NCI-H1930 (cell line): Measurements from ENCODE around the gene MEF2B.
"Not testable (repeated sequence)": the region's sequence is repeated elsewhere in the genome, so short reads cannot be mapped to it uniquely, and the experiment has no call there.

Source experiments
- DNase-seq, 2 experiments: peaks; one replicate each; lab custom pipeline; 2025; lab: John Stamatoyannopoulos, UW

MEF2B gene

DNA sequence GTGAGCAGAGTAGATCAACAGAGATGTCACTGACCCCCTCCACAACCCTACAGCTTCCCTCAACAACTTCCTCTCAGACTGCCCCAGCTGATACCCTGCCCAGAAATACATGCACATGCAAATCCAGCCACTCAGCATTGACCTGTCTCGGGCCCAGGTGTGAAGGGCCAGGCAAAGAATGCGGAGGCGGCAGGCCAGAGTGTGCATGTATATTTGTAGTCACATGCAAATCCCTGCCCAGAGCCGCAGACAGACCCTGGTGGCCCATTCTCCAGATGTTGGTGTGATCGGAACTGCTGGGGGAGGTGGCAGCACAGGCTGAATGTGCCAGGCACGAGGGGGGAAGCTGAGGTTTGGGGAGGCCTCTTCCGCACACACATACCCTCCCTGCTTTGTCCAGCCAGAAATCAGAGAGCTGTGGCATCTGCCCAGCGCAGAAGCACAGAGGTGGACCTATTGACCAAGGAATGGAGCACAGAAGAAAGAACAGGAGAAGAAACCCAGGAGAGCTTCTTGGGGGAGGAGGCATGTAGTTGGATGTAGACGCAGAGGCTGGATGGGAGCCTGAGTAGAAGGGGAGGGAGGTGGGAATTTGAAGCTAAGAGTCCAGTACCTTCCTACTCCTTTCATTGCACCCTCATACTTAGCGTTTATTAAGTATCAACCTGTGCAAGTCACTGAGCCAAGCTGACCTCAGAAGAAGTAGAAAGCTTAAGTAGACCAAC is 14.4 kb downstream of the MEF2B start:
- no peak for DNase-seq

DNA sequence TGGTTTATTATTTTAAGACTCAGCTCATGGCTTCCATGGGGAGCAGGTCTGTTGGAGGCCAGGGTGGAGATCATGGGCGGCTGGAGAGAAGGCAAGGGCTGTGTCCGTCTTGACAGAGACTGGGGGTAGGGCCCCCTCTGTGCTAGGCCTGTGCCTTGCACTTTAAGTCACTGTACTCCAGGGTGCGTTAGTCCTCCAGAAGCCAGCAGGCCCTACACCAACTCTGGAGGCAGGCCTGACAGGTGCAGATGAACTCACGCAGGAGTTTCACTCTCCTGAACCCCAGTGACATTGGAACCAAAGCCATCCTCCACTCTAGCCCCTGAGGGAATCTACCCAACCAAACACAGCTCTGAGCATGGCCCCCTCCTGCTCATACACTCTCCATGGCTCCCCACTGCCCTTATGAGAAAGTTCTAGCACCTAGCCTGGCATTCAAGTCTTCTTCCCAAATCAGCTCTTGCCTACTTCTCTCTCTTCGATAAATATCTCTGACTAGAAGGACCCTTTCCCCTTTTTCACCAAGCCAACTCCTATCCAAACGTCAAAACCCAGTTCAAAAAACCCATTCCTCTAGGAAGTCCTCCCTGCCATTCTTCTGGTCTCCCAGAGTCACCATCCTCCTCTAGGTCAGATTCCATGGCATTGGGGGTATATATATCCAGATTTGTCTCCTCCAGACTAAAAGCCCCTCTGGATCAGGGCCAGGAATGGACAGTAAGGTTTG is 15.1 kb downstream of the MEF2B start:
- DNase-seq, result no peak

DNA sequence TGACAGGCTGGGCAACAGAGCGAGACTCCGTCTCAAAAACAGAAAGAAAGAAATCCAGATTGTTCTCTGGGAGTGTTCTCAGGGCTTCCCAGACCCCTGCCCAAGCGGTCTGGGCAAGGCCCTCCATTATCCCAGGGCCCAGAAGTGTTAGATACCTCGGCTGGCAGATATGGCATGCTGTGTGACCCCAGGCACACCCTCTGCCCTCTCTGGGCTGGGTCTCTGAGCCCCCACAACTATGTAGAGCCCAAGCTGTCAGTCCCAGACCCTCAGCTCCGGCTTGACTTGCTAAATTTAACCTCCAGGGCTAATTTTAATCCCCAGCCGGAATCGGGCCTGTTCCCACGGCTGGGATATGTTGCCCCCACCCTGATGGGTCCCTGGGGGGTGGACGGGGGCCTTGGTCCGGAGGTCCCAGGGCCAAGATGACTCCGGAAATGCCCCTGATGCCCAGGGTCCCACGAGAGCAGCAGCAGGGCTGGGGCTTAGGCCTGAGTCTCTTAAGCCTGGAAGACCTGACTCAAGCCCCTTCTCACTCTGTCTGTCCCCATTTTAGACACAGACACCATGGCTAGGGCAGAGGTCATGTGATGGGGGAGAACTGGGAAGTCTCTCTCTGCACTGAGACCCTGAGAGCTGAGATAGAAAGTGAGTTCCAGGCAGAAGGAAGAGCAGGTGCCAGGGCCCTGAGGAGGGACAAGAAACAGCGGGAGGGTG is 17.2 kb downstream of the MEF2B start:
- no peak for DNase-seq

DNA sequence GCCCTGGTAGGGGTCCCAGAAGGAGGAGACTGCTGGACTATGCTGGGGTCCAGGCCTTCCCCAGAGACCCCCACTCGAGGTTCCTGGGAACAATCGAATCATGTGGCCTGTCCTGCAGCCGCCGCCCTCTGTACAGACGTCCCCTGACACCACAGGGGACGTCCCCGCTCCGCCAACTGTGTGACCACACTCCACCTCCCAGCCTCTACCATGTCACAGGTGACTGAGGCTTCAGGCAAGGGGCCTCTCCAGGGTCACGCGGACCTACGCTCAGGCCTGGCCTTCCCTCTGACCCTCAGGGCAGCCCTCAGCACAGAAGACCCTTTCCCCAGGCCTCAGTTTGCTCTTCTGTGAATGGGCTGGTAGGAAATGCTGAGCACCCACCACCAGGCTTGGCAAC is 18.6 kb downstream of the MEF2B start:
- DNase-seq, result no peak

DNA sequence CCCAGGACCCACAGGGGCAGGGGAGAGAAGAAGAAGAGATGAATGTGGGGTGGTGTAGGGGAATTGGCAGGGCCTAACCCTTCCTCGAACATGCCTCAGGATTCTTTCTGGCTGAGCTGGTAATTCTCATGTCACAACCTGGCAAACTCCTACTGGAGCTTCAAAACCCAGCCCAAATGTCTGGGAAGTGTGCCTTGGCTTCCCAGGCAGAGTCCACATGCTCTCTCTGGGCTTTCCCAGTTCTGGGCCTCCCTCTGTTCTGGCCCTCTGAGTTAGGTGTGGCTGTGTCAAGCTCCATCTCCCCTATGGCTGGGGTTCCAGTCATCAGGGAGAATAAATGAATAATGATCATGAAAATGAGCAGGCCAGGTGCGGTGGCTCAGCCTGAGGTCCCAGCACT is 20.6 kb downstream of the MEF2B start:
- DNase-seq, result no peak

DNA sequence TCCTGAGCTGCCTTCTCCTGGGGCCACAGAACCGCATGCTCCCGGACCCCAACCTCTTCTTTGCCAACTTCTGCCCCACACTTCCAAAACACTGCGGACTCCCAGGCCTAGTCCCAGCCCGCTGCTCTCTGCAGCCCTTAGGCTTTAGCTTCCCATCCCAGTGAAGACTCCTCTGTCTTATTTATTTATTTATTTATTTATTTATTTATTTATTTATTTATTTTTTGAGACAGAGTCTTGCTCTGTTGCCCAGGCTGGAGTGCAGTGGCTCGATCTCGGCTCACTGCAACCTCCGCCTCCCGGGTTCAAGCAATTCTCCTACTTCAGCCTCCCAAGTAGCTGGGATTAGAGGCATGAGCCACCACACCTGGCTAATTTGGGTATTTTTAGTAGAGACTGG is 21.6 kb downstream of the MEF2B start:
- not testable (repeated sequence) for DNase-seq

DNA sequence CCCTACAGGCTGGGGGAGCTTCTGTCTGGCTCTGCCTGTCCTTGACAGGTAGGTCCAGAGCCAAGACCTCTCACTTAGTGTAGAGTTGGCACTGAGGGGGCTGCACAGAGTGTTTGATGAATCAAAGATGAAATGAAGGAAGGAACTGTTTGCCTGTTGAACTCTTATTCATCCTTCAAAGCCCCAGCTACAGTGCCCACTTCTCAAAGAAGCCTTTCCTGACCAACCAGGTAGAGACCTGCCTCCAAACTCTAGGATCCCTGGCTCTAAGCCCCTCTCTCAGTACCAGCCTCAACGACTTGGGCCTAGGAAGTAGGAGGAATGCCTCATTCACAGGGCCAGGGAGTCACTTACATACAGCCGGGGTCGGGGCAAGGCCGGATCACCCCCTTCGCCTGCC is 22.7 kb downstream of the MEF2B start:
- DNase-seq, result no peak

DNA sequence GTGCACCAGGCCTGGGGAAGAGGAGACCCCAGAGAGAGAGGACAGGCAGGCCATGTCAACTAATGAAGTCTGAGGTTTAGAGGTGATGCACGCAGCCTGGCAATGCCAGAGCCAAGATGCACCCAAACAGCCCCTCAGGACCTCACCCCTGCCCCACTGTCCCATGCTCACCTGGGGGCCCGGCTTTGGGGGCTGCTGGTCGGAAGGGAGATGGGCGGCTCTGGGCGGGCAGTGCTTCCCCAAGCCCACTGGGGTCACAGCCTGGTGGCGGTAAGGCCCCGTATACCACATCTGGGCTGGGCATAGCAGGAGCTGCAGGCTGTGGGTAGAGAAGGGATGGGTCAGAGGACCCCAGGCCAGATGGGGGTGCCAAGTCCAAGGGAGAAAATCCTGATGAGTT is 23.2 kb downstream of the MEF2B start:
- no peak for DNase-seq

DNA sequence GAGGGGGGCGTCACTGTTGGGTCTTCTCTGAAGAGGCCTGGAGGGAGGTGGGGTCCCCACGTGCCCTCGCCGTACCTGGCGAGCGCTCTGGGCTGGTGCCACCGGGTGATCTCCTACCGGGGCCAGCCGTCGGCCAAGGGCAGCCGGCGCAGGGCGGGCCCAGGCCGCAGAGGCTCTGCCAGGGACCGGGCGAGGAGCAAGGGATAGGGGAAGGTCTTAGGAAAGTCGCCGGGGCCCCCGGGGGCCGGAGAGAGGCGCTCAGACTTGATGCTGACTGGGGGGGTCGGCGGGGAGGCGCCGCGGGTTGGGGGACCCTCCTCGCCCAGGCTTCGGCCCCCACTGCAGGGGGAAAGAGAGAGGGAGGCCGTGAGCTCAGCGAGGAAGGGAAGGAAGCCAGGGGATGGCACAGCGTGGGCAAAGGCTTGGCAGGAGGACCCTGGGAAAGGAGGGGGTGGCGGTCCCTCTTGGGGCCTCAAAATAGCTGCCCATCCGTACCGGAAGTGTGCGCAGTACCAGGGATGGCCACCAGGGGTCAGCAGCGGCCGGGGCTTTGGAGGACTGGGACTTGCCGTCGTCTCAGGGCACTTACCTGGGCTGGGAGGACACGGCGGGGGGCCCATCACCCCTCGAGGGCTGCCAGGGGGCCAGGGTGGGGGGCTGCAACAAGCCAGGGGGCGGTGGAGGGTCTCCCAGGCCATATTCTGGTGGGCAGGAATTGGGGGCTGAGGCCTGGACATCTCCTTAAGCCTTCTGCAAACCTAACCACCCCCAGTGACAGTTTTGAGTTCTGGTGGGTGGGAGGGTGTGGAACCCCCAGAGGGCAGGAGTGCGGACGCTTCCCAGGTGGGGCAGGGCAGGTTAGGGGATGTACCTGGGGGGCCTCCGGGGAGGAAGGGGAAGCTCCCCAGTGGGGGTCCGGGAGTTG is 24.1 kb downstream of the MEF2B start:
- peak in 1 of 2 experiments; percentile 35 for DNase-seq

DNA sequence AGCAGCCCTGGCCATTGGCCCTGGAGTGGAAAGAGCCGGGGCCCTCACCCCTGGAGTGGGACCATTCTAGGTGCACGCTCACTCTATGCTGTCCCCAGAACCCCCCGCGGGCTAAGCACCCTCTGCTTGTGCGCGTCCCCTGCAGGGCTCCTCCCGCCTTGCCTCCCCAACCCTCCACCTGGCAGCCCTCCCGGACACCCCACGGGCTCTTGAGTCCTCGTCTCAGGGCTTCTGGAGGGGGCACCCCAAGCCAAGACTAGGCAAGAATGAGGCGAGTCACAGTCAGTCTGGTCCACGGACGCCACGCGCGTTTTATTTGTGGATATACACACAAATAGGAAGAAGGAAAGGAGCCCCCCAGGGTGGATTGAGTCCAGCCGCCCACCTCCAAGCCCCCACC is 24.8 kb downstream of the MEF2B start:
- DNase-seq, result no peak

DNA sequence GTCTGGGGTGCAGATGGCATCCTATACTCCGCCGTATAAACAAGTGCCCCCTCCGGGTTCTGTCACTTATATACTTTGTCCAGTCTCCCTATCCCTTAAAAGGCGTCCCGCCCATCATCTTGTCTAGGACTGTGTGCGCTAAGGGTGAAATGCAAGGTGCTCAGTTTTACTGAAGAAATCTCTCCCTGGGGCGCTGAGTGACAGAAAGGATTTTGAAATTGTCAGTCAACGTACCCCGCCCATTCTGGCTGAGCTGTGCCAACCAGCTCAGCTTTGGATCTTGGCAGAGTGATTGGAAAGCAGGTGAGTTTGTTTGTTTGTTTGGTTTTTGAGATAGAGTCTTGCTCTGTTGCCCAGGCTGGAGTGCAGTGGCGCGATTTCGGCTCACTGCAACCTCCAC is 27.7 kb downstream of the MEF2B start:
- no peak for DNase-seq

DNA sequence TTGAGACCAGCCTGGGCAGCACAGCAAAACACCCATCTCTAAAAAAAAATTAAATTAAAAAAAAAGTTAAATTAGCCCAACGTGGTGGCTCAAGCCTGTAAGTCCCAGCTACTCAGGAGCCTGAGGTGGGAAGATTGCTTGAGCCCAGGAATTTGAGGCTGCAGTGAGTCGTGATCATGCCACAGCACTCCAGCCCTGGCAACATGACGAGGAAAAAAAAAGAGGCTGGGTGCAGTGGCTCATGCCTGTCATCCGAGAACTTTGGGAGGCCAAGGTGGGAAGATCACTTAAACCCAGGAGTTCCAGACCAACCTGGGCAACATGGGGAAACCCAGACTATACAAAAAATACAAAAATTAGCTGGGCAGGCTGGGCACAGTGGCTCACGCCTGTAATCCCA is 29.6 kb downstream of the MEF2B start:
- DNase-seq, result no peak

DNA sequence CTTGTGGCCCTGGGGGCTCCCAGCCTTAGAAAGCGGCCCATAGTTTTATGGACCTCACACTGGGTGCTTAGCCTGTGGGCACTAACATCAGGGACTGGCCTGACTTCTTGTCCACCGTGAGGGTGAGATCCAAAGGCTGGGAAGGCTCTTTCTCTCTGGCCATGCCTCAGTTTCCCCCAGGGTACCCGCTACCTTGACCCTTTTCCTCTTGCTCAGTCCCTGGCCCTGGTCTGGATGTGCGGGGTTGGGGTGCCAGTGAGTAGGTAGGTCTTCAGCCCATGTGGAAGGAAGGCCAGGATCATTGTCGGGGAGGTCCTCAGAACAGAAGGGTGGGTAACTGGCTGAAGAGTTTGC is 30.2 kb downstream of the MEF2B start:
- no peak for DNase-seq

DNA sequence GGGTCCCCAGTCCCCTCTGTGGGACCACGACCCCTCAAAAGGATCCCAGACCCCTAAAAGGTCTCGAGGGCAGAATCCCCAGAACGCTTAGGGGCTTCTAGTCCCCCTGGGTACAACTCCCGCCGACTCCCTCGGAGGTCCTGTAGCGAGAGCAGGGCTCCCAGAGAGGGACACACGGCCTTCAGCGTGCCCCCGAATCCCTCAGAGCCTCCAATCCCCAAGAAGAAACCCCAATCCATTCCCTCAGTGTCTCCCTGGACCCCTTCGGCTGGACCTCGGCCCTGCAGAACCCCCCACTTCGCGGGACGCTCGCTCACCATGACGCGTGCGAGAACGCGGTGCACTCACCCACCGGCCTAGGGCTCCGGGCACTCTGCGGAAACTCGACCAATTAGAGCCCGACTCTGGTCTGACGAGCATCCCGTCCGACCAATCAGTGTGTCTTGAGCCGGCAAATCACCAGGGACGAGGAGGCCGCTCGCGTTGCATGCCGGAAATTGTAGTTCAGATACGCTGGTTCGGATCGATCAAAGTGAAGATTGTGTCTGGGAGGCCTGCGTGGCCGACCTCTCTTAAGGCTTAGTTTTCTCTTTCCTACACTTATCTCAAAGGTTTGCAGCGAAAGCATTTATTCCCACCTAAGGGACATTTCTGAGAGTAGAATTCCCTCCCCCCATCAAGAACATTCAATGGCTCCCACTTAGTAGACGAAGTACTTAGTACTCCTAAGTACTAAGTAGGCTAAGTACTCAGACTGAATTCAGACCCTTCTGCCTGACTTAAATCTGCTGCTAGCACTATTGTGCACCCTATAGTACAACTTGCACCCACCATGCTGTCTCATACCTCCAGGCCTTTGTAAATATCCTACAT is 31.7 kb downstream of the MEF2B start, which contains the start of gene TMEM161A:
Gene TMEM161A, minus strand, starts transcription at position 370 of the 873 bp plus-strand sequence. Its CDS starts 50 bp downstream, at position 320.
- DNase-seq, result peak; percentile 88

DNA sequence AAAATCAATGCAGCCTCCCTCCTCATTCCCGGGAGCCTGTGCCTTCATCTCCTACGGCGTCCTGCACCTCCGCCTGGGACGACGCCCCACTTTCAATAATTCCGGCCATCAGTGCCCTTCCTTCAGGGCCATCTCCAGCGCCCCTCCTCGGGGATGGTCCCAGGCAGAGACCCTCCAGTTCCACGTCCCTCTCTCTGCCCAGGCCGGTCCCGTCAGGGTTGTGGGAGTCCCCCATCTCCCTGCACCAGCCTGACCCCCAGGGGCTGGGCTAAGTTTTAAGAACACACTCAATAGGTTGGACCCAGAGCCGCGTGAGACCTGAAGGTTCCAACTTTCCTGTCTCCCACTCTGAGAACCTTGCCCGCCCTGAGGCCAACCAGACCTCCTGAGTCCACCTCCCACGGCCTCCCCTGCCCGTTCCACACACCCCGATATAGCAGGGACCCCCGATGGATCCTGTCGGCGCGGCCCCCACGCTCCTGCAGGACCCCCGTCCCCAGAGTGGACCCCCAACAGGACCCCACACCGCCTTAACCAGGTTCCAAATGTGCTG is 32.4 kb downstream of the MEF2B start:
- no peak for DNase-seq

DNA sequence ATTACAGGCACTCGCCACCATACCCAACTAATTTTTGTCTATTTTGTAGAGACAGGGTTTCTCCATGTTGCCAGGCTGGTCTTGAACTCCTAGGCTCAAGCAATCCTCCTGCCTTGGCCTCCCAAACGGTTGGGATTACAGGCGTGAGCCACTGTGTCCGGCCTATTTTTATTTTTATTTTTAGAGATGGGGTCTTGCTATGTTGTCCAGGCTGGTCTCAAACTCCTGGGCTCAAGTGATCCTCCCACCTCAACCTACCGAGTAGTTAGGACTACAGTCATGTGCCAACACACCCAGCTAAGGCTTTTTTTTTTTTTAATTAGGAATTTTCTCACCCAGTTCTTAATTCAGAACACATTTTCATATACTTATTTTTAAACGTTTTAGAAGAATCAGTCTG is 34.4 kb downstream of the MEF2B start:
- DNase-seq, result not testable (repeated sequence)

DNA sequence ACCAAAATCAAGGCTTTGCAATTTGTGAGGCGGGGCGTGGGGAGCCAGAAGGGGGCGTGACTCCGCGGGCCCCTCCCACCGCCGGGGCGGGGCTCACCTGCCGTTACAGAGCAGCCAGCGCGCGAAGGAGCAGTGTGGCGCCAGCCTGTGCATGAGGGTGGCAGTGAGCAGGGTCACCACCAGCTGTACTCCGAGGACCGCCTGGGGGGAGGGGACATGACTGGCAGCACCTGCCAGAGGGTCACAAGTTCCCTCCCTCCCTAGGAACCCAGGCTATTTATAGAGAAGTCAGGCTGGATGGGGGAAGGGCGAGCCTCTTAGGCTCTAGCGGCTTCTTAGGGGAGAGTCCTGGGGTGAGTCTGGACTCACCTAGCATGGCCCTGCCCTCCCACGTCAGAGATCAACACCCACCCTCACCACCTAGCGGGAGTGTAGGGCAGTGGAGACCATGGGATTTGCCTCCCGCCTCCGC is 35.3 kb downstream of the MEF2B start:
- no peak for DNase-seq

DNA sequence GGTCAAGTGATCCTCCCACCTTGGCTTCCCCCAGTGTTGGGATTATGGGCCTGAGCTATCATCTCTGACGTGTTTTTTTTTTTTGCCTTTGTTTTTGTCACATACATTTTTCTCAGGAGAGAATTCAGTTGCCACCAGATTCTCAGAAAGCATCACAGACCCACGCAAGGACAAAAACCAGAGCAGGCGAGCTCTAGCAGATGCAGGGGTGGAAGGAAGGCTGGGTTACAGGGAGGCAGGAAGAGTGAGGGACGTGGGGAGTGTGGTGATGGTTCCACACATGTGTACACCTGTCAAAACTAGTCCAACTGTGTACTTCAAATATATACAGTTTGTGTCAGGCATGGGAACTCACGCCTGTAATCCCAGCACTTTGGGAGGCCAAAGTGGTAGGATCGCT is 36.1 kb downstream of the MEF2B start:
- DNase-seq, result no peak

DNA sequence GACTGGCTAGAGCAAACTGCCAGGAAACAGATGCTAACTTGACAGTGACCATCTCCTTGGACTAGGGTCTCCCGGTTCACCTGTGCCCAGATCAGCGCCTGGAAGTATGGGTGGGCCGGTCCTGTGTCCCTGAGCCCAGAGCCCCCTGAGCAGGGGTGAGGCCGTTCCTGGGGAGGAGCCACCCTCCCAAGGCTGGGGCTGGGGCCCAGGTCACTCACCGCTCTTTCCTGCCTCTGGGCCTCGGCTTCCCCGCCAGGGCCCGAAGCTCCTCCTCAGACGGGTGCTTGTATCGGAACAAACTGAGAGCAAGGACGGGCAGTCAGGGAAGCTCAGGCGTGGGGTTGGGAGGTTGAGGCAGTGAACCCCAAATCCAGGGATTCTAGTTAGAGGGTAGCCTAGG is 37.2 kb downstream of the MEF2B start:
- DNase-seq, result no peak

DNA sequence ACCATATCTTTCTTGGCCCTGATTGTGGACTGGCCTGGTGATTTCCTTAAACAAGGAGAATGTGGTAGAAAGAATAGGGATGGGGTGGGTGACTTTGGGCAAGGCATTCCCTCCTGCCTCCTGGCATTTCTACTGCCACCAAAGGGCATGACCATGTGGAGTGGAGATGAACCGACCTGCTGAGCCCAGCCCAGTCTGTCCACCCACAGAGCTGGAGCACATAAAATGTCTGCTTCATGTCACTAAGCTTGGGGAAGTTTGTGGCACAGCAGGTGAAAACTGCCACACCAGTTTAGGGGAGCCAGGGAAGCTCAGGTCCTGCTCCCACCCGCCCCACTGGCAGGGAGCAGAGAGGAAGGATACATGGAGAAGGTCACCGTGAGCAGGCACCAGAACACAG is 38.1 kb downstream of the MEF2B start:
- no peak for DNase-seq

DNA sequence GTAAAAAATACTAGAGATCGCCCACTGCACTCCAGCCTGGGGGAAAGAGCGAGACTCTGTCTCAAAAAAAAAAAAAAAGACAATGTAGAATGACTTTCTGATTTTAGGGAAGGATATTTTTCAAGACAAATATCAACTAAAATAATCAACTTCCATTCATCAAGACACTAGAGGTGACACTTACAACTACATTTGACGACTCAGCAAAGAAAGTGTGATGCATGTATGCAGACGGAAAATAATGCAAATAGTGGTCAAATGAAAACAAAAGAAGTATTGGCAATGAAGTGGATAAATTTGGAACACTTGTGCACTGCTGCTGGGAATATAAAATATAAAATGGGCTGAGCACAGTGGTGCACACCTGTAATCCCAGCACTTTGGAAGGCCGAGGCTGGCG is 44.0 kb downstream of the MEF2B start:
- DNase-seq, result no peak
